Measurements from ENCODE around the gene NAT9. TPM values are rescaled to one million over a fixed set of nuclear protein-coding genes. Genes with fewer than 3 reads are reported as not detected.

NAT9 gene
- total and polyA plus RNA-seq, 5 donors from 2014 or later: 16.2 to 35.4 (median 18.7) TPM

- no peak overlapping the region for H3K4me3 ChIP-seq (ENCODE audit: low read depth, low read length)
- DNase-seq (peak; percentile 63 to 80 (median 77)), ATAC-seq (ENCODE audit: low read depth in 2 of 2) (peak; percentile 89 to 93)
- H3K27ac Mint-ChIP-seq: peak overlapping the region; percentile 84 to 89 (median 89)
- peaks cover 0 to 1% (median 0%) of the 10 kb centered on the region in 7 donors for H3K9me3 Mint-ChIP-seq
- no peaks in the 10 kb centered on the region for H3K27me3 Mint-ChIP-seq
- peak overlapping the region in 2 of 4 donors; percentile 69 to 83 for H3K4me3 Mint-ChIP-seq
- peaks cover 68% of the 10 kb centered on the region for H3K36me3 ChIP-seq (ENCODE audit: control insufficient read depth, insufficient read depth, low read length)
- H3K27ac ChIP-seq (ENCODE audit: insufficient read depth, low read length, poor library complexity, severe bottlenecking): peak overlapping the region; percentile 49
- H3K9me3 ChIP-seq (ENCODE audit: control insufficient read depth in 2 of 2, low read length in 2 of 2): no peaks in the 10 kb centered on the region
- peaks cover 0 to 49% (median 22%) of the 10 kb centered on the region in 4 donors for H3K4me1 Mint-ChIP-seq
- H3K36me3 Mint-ChIP-seq: peaks cover 32% of the 10 kb centered on the region
- H3K27me3 ChIP-seq (ENCODE audit: control insufficient read depth, insufficient read depth, low read length): no peaks in the 10 kb centered on the region
- H3K4me1 ChIP-seq (ENCODE audit: control insufficient read depth, insufficient read depth, low read length, poor library complexity, severe bottlenecking): peaks cover 15% of the 10 kb centered on the region
Measured at GRCh38 chr17:74770498-74771318, 5.4 kb downstream of the NAT9 start.

- Mint-ChIP-seq H3K4me3 (peak overlapping the region in 2 of 4 donors; percentile 69 to 83), H3K9me3 (peaks cover 0 to 1% (median 0%) of the 10 kb centered on the region in 7 donors), H3K36me3 (peaks cover 31% of the 10 kb centered on the region), H3K27ac (peak overlapping the region; percentile 32 to 89 (median 89)), H3K27me3 (no peaks in the 10 kb centered on the region), H3K4me1 (peaks cover 0 to 45% (median 19%) of the 10 kb centered on the region in 4 donors)
- ATAC-seq (ENCODE audit: low read depth in 2 of 2) (no peak), DNase-seq (no peak)
- peak overlapping the region; percentile 49 for H3K27ac ChIP-seq (ENCODE audit: insufficient read depth, low read length, poor library complexity, severe bottlenecking)
- no peak overlapping the region for H3K4me3 ChIP-seq (ENCODE audit: low read depth, low read length)
- no peaks in the 10 kb centered on the region for H3K9me3 ChIP-seq (ENCODE audit: control insufficient read depth in 2 of 2, low read length in 2 of 2)
- peaks cover 74% of the 10 kb centered on the region for H3K36me3 ChIP-seq (ENCODE audit: control insufficient read depth, insufficient read depth, low read length)
- peaks cover 8% of the 10 kb centered on the region for H3K4me1 ChIP-seq (ENCODE audit: control insufficient read depth, insufficient read depth, low read length, poor library complexity, severe bottlenecking)
- no peaks in the 10 kb centered on the region for H3K27me3 ChIP-seq (ENCODE audit: control insufficient read depth, insufficient read depth, low read length)
Measured at GRCh38 chr17:74769856-74770497, 6.2 kb downstream of the NAT9 start.

- H3K27me3 Mint-ChIP-seq: no peaks in the 10 kb centered on the region
- H3K27ac Mint-ChIP-seq: peak overlapping the region in 2 of 3 donors; percentile 36 to 75
Measured at GRCh38 chr17:74769266-74769855, 6.8 kb downstream of the NAT9 start.

DNA sequence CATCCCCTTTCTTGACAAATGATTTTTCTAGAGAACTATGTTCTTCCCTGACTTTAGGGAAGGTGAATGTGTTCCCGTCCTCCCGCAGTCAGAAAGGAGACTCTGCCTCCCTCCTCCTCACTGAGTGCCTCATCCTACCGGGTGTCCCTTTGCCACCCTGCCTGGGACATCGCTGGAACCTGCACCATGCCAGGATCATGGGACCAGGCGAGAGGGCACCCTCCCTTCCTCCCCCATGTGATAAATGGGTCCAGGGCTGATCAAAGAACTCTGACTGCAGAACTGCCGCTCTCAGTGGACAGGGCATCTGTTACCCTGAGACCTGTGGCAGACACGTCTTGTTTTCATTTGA, 7.4 kb downstream of the NAT9 start:
- Histone ChIP-seq H3K9me3 (ENCODE audit: control insufficient read depth in 2 of 2, low read length in 2 of 2) (no peaks in the 10 kb centered on the region), H3K27me3 (ENCODE audit: control insufficient read depth, insufficient read depth, low read length) (no peaks in the 10 kb centered on the region), H3K4me1 (ENCODE audit: control insufficient read depth, insufficient read depth, low read length, poor library complexity, severe bottlenecking) (peaks cover 8% of the 10 kb centered on the region), H3K4me3 (ENCODE audit: low read depth, low read length) (no peak overlapping the region), H3K36me3 (ENCODE audit: control insufficient read depth, insufficient read depth, low read length) (peaks cover 83% of the 10 kb centered on the region), H3K27ac (ENCODE audit: insufficient read depth, low read length, poor library complexity, severe bottlenecking) (no peak overlapping the region)
- Mint-ChIP-seq H3K9me3 (peaks cover 0 to 1% (median 0%) of the 10 kb centered on the region in 7 donors), H3K27ac (peak overlapping the region; percentile 49 to 95 (median 75)), H3K36me3 (peaks cover 31% of the 10 kb centered on the region), H3K27me3 (no peaks in the 10 kb centered on the region), H3K4me3 (peak overlapping the region in 1 of 4 donors; percentile 49), H3K4me1 (peaks cover 0 to 43% (median 17%) of the 10 kb centered on the region in 4 donors)
- no peak for DNase-seq
- no peak for ATAC-seq (ENCODE audit: low read depth in 2 of 2)

More at GRCh38 chr17:74769266-74769855, 6.8 kb downstream of the NAT9 start:
- no peak overlapping the region for H3K4me3 Mint-ChIP-seq
- Histone ChIP-seq H3K27ac (ENCODE audit: insufficient read depth, low read length, poor library complexity, severe bottlenecking) (no peak overlapping the region), H3K27me3 (ENCODE audit: control insufficient read depth, insufficient read depth, low read length) (no peaks in the 10 kb centered on the region), H3K4me1 (ENCODE audit: control insufficient read depth, insufficient read depth, low read length, poor library complexity, severe bottlenecking) (peaks cover 8% of the 10 kb centered on the region), H3K36me3 (ENCODE audit: control insufficient read depth, insufficient read depth, low read length) (peaks cover 79% of the 10 kb centered on the region), H3K9me3 (ENCODE audit: control insufficient read depth in 2 of 2, low read length in 2 of 2) (no peaks in the 10 kb centered on the region), H3K4me3 (ENCODE audit: low read depth, low read length) (no peak overlapping the region)
- no peak for DNase-seq
- H3K9me3 Mint-ChIP-seq: peaks cover 0 to 1% (median 0%) of the 10 kb centered on the region in 7 donors
- peaks cover 31% of the 10 kb centered on the region for H3K36me3 Mint-ChIP-seq
- ATAC-seq (ENCODE audit: low read depth in 2 of 2): no peak
- H3K4me1 Mint-ChIP-seq: peaks cover 0 to 48% (median 19%) of the 10 kb centered on the region in 4 donors

DNA sequence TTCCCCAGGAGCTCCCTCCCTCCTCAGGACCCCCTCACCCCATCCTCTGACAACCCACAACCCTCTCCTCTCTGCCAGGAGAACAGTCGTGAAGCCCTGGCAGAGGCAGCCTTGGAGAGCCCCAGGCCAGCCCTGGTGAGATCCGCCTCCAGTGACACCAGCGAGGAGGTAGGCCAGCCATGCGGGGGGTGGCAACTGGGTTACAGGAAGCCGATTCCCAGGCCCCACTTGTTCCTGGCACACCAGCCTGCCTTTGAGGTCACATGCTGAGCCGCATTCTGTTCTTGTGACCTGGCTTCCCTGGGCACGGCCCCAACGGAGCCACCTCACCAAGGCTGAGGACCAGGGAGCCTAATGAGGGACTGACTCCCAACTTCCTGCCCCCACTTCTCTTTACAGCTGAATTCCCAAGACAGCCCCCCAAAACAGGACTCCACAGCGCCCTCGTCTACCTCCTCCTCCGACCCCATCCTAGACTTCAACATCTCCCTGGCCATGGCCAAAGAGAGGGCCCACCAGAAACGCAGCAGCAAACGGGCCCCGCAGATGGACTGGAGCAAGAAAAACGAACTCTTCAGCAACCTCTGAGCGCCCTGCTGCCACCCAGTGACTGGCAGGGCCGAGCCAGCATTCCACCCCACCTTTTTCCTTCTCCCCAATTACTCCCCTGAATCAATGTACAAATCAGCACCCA, 7.9 kb downstream of the NAT9 start:
- no peaks in the 10 kb centered on the region for H3K27me3 Mint-ChIP-seq
- H3K4me3 Mint-ChIP-seq: peak overlapping the region in 1 of 4 donors; percentile 49
- ATAC-seq (ENCODE audit: low read depth in 2 of 2): no peak
- H3K4me3 ChIP-seq (ENCODE audit: low read depth, low read length): no peak overlapping the region
- H3K4me1 ChIP-seq (ENCODE audit: control insufficient read depth, insufficient read depth, low read length, poor library complexity, severe bottlenecking): peaks cover 11% of the 10 kb centered on the region
- H3K9me3 Mint-ChIP-seq: peaks cover 0 to 1% (median 0%) of the 10 kb centered on the region in 7 donors
- peaks cover 0 to 41% (median 17%) of the 10 kb centered on the region in 4 donors for H3K4me1 Mint-ChIP-seq
- H3K27ac ChIP-seq (ENCODE audit: insufficient read depth, low read length, poor library complexity, severe bottlenecking): no peak overlapping the region
- H3K9me3 ChIP-seq (ENCODE audit: control insufficient read depth in 2 of 2, low read length in 2 of 2): no peaks in the 10 kb centered on the region
- no peaks in the 10 kb centered on the region for H3K27me3 ChIP-seq (ENCODE audit: control insufficient read depth, insufficient read depth, low read length)
- H3K27ac Mint-ChIP-seq: peak overlapping the region; percentile 49 to 95 (median 75)
- peaks cover 31% of the 10 kb centered on the region for H3K36me3 Mint-ChIP-seq
- peaks cover 86% of the 10 kb centered on the region for H3K36me3 ChIP-seq (ENCODE audit: control insufficient read depth, insufficient read depth, low read length)
- no peak for DNase-seq

- no peaks in the 10 kb centered on the region for H3K27me3 ChIP-seq (ENCODE audit: control insufficient read depth, insufficient read depth, low read length)
- H3K4me1 ChIP-seq (ENCODE audit: control insufficient read depth, insufficient read depth, low read length, poor library complexity, severe bottlenecking): peaks cover 15% of the 10 kb centered on the region
- H3K9me3 ChIP-seq (ENCODE audit: control insufficient read depth in 2 of 2, low read length in 2 of 2): no peaks in the 10 kb centered on the region
- no peak for ATAC-seq (ENCODE audit: low read depth in 2 of 2)
- peaks cover 23% of the 10 kb centered on the region for H3K36me3 Mint-ChIP-seq
- no peak overlapping the region for H3K27ac Mint-ChIP-seq
- peaks cover 87% of the 10 kb centered on the region for H3K36me3 ChIP-seq (ENCODE audit: control insufficient read depth, insufficient read depth, low read length)
- peaks cover 0 to 1% (median 0%) of the 10 kb centered on the region in 7 donors for H3K9me3 Mint-ChIP-seq
- no peak for DNase-seq
- no peak overlapping the region for H3K4me3 ChIP-seq (ENCODE audit: low read depth, low read length)
- H3K4me1 Mint-ChIP-seq: peaks cover 0 to 40% (median 17%) of the 10 kb centered on the region in 4 donors
- no peak overlapping the region for H3K4me3 Mint-ChIP-seq
- no peak overlapping the region for H3K27ac ChIP-seq (ENCODE audit: insufficient read depth, low read length, poor library complexity, severe bottlenecking)
- H3K27me3 Mint-ChIP-seq: no peaks in the 10 kb centered on the region
Measured at GRCh38 chr17:74767111-74767516, 9.0 kb downstream of the NAT9 start.

DNA sequence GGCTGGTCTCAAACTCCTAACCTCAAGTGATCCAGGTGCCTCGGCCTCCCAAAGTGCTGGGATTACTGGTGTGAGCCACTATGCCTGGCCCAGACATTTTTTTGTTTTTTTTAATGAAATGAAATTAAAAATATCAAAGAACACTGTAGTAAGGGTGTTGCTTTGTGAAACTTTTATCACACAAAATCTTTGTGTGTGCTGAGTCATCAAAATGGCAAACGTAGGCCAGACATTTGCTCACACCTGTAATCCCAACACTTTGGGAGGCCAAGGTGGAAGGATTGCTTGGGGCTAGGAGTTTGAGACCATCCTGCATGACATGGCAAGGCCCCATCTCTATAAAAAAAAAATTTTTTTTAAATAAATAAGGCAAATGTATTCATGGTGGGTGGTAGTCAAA, 9.7 kb downstream of the NAT9 start:
- no peak overlapping the region for H3K27ac ChIP-seq (ENCODE audit: insufficient read depth, low read length, poor library complexity, severe bottlenecking)
- DNase-seq: no peak
- no peaks in the 10 kb centered on the region for H3K9me3 ChIP-seq (ENCODE audit: control insufficient read depth in 2 of 2, low read length in 2 of 2)
- Mint-ChIP-seq H3K27me3 (no peaks in the 10 kb centered on the region), H3K4me3 (no peak overlapping the region), H3K9me3 (peaks cover 0 to 1% (median 0%) of the 10 kb centered on the region in 7 donors), H3K36me3 (peaks cover 21% of the 10 kb centered on the region), H3K4me1 (peaks cover 0 to 46% (median 17%) of the 10 kb centered on the region in 4 donors), H3K27ac (peak overlapping the region in 1 of 3 donors; percentile 38)
- no peak for ATAC-seq (ENCODE audit: low read depth in 2 of 2)
- peaks cover 22% of the 10 kb centered on the region for H3K4me1 ChIP-seq (ENCODE audit: control insufficient read depth, insufficient read depth, low read length, poor library complexity, severe bottlenecking)
- no peaks in the 10 kb centered on the region for H3K27me3 ChIP-seq (ENCODE audit: control insufficient read depth, insufficient read depth, low read length)
- peaks cover 87% of the 10 kb centered on the region for H3K36me3 ChIP-seq (ENCODE audit: control insufficient read depth, insufficient read depth, low read length)
- H3K4me3 ChIP-seq (ENCODE audit: low read depth, low read length): no peak overlapping the region
